ENCODE data around the gene PFKP. TPM values are rescaled to one million over a fixed set of nuclear protein-coding genes. Genes with fewer than 3 reads are reported as not detected.
A peak's percentile ranks its signal among the peaks of the same experiment; 100 is the strongest.

The PFKP gene
- total RNA-seq, 2 donors from 2014 or later: 58.0 to 82.3 TPM

DNA sequence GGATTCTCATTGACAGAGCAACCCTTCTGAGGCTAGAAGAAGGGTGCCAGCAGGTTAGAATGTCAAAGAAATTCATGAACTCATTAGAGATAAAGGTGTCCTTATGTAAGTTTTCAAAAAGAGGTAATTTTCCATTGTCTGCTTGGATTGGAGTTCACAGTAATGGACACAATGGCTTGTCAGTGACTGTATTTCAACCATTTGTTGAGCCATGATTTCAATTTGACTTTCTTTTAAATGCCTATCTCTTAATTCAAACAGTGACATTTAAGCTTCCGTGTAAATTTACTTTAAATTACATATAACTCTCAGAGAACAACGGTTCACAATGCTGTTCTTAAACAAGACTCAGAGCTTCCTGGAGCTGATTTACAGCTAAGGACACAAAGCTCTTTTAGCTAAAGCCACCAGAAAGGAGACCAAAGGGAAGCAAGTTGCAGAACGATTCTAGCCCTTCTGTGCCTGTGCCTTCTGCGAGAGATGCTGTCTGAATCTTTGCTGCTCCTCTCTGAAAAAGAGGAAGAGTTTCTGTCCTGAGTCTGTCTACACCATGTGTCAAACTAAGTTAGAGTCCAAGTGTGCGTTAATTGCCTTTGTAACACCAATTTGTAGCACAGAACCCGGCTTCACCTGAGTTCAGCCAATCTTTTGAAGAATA, 42.2 kb upstream of the PFKP start:
- Mint-ChIP-seq H3K27me3 (ENCODE audit: insufficient read depth) (peaks cover 5% of the 10 kb centered on the region), H3K36me3 (ENCODE audit: low read depth) (no peaks in the 10 kb centered on the region), H3K27ac (no peak overlapping the region), H3K9me3 (peaks cover 1% of the 10 kb centered on the region), H3K4me3 (no peak overlapping the region), H3K4me1 (no peaks in the 10 kb centered on the region)
- DNase-seq: peak; percentile 13
- Histone ChIP-seq H3K9me3 (ENCODE audit: control insufficient read depth, low read length) (no peaks in the 10 kb centered on the region), H3K9ac (ENCODE audit: extremely low read depth, low read length, poor library complexity, severe bottlenecking) (no peak overlapping the region), H3K27ac (ENCODE audit: low read depth, low read length) (no peak overlapping the region), H3K36me3 (ENCODE audit: control insufficient read depth, insufficient read depth, low read length) (no peaks in the 10 kb centered on the region), H3K27me3 (ENCODE audit: control insufficient read depth, insufficient read depth, low read length, poor library complexity, severe bottlenecking) (no peaks in the 10 kb centered on the region), H3K4me1 (ENCODE audit: control insufficient read depth, insufficient read depth, low read length) (no peaks in the 10 kb centered on the region), H3K4me3 (ENCODE audit: low read length) (no peak overlapping the region)
- TF ChIP-seq, protein P1, sequence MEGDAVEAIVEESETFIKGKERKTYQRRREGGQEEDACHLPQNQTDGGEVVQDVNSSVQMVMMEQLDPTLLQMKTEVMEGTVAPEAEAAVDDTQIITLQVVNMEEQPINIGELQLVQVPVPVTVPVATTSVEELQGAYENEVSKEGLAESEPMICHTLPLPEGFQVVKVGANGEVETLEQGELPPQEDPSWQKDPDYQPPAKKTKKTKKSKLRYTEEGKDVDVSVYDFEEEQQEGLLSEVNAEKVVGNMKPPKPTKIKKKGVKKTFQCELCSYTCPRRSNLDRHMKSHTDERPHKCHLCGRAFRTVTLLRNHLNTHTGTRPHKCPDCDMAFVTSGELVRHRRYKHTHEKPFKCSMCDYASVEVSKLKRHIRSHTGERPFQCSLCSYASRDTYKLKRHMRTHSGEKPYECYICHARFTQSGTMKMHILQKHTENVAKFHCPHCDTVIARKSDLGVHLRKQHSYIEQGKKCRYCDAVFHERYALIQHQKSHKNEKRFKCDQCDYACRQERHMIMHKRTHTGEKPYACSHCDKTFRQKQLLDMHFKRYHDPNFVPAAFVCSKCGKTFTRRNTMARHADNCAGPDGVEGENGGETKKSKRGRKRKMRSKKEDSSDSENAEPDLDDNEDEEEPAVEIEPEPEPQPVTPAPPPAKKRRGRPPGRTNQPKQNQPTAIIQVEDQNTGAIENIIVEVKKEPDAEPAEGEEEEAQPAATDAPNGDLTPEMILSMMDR (conservative IDR thresholded peaks at IDR 0.05): no peak
- 88 to 89% methylated on average over 5 to 6 of the region's 6 CpGs for WGBS, 2 experiments (ENCODE audit: insufficient coverage in 1 of 2, insufficient read length in 1 of 2)

DNA sequence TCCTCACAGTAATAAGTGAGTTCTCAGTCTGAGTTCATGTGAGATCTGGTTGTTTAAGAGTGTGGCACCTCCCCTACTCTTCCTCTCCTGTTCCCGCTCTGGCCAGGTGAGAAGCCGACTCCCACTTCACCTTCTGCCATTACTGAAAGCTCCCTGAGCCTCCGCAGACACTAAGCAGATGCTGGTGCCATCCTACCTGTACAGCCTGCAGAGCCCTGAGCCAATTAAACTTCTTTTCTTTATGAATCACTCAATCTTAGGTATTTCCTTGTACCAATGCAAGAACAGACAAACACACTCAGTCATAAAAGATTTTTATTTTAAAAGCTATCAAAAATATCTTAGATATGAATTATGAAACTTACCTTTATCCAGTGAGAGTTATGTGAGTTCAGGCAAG, 39.5 kb upstream of the PFKP start:
- Mint-ChIP-seq H3K4me3 (no peak overlapping the region), H3K4me1 (no peaks in the 10 kb centered on the region), H3K9me3 (peaks cover 1% of the 10 kb centered on the region), H3K36me3 (ENCODE audit: low read depth) (no peaks in the 10 kb centered on the region), H3K27me3 (ENCODE audit: insufficient read depth) (no peaks in the 10 kb centered on the region), H3K27ac (no peak overlapping the region)
- no peaks in the 10 kb centered on the region for H3K9me3 ChIP-seq (ENCODE audit: control insufficient read depth, low read length)
- H3K27ac ChIP-seq (ENCODE audit: low read depth, low read length): no peak overlapping the region
- DNase-seq: no peak
- no peak overlapping the region for H3K4me3 ChIP-seq (ENCODE audit: low read length)
- no peaks in the 10 kb centered on the region for H3K36me3 ChIP-seq (ENCODE audit: control insufficient read depth, insufficient read depth, low read length)
- TF ChIP-seq, protein P1 (conservative IDR thresholded peaks at IDR 0.05): no peak
- no peaks in the 10 kb centered on the region for H3K4me1 ChIP-seq (ENCODE audit: control insufficient read depth, insufficient read depth, low read length)
- no peaks in the 10 kb centered on the region for H3K27me3 ChIP-seq (ENCODE audit: control insufficient read depth, insufficient read depth, low read length, poor library complexity, severe bottlenecking)
- 63% methylated on average over 3 of the region's 3 CpGs; no CpG with 5 or more reads in 1 of the 2 experiments for WGBS, 2 experiments (ENCODE audit: insufficient coverage in 1 of 2, insufficient read length in 1 of 2)
- H3K9ac ChIP-seq (ENCODE audit: extremely low read depth, low read length, poor library complexity, severe bottlenecking): no peak overlapping the region

DNA sequence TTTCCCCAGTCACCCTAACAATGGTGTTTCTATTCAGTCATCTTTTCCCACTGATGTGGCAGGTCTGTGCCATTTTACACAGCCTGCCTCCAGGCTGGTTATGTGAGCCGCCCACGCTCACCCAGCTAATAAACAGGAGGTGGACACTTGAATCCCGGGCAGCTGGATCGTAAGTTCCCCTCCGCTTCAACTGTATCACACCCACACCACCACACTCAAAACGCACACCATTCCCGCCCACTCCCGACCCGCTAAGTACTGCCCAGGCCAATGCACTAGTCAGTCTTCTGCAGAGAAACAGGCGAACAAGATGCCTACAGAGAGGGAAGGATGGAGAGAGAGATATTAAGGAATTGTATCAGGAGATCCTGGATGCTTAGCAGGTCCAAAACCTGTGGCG, 38.9 kb upstream of the PFKP start:
- H3K4me1 Mint-ChIP-seq: no peaks in the 10 kb centered on the region
- no peaks in the 10 kb centered on the region for H3K36me3 ChIP-seq (ENCODE audit: control insufficient read depth, insufficient read depth, low read length)
- H3K9me3 Mint-ChIP-seq: peaks cover 1% of the 10 kb centered on the region

More for the DNA sequence above, 38.9 kb upstream of the PFKP start:
- H3K4me3 Mint-ChIP-seq: no peak overlapping the region
- H3K27ac ChIP-seq (ENCODE audit: low read depth, low read length): no peak overlapping the region
- WGBS, 2 experiments (ENCODE audit: insufficient coverage in 1 of 2, insufficient read length in 1 of 2): 96 to 97% methylated on average over 6 to 11 of the region's 11 CpGs
- no peak overlapping the region for H3K4me3 ChIP-seq (ENCODE audit: low read length)
- H3K9me3 ChIP-seq (ENCODE audit: control insufficient read depth, low read length): no peaks in the 10 kb centered on the region
- no peak overlapping the region for H3K9ac ChIP-seq (ENCODE audit: extremely low read depth, low read length, poor library complexity, severe bottlenecking)
- no peaks in the 10 kb centered on the region for H3K36me3 Mint-ChIP-seq (ENCODE audit: low read depth)
- no peaks in the 10 kb centered on the region for H3K27me3 Mint-ChIP-seq (ENCODE audit: insufficient read depth)
- H3K4me1 ChIP-seq (ENCODE audit: control insufficient read depth, insufficient read depth, low read length): no peaks in the 10 kb centered on the region
- no peak for DNase-seq
- H3K27me3 ChIP-seq (ENCODE audit: control insufficient read depth, insufficient read depth, low read length, poor library complexity, severe bottlenecking): no peaks in the 10 kb centered on the region
- no peak overlapping the region for H3K27ac Mint-ChIP-seq
- TF ChIP-seq, protein P1 (conservative IDR thresholded peaks at IDR 0.05): no peak
